CD4-positive, alpha-beta memory T cell (primary cell): ENCODE data around the gene GAS2. TPM values are rescaled to one million over a fixed set of nuclear protein-coding genes. Genes with fewer than 3 reads are reported as not detected.

Experiments
- CTCF ChIA-PET: fragments of 350-600 bp; sonication (Branson Sonifier 250); formaldehyde crosslinking; loops from one replicate; lab custom pipeline; 2021; ENCODE audit warnings: inconsistent platforms; ENCODE audit not compliant: partially characterized antibody; lab: Charles Lee
- POLR2A ChIA-PET: fragments of 350-600 bp; sonication (Branson Sonifier 250); formaldehyde crosslinking; loops from one replicate; lab custom pipeline; 2021; ENCODE audit not compliant: partially characterized antibody; lab: Charles Lee
- DNase-seq, 5 donors: peaks; one replicate each; pipeline versions ENCODE4 v3.0.0 to v3.0.0-alpha.2; 2020 to 2022; ENCODE audit warnings: mixed read lengths in 1 of 5
- H3K27ac ChIP-seq: one replicate; pipeline ENCODE4 v1.7.0; 2013; ENCODE audit warnings: low read depth, low read length
- H3K27me3 ChIP-seq: 2 replicates; pipeline ENCODE4 v1.7.0; 2013; ENCODE audit warnings: mild to moderate bottlenecking, low read length, moderate library complexity; ENCODE audit not compliant: insufficient read depth
- H3K36me3 ChIP-seq: 2 replicates; pipeline ENCODE4 v1.7.0; 2013; ENCODE audit warnings: mild to moderate bottlenecking, low read length, moderate library complexity; ENCODE audit not compliant: insufficient read depth
- H3K4me1 ChIP-seq: 2 replicates; pipeline ENCODE4 v1.7.0; 2013; ENCODE audit warnings: mild to moderate bottlenecking, low read length, moderate library complexity; ENCODE audit not compliant: insufficient read depth
- H3K4me3 ChIP-seq, 2 donors: one replicate each; pipeline ENCODE4 v1.7.0; 2013; ENCODE audit warnings: low read length in 2 of 2, mild to moderate bottlenecking in 1 of 2
- H3K9me3 ChIP-seq, 2 donors: one replicate each; pipeline ENCODE4 v1.7.0; 2013; ENCODE audit warnings: low read length in 2 of 2, control low read depth in 1 of 2; ENCODE audit not compliant: control insufficient read depth in 1 of 2
- H3K27ac Mint-ChIP-seq, 7 donors: one replicate each; pipeline ENCODE4 v1.8.0; 2020 to 2021; ENCODE audit warnings: mixed read lengths in 7 of 7, mild to moderate bottlenecking in 6 of 7, inconsistent platforms in 3 of 7, moderate library complexity in 3 of 7
- H3K27me3 Mint-ChIP-seq, 2 donors: one replicate each; pipeline ENCODE4 v1.8.0; 2020 to 2021; ENCODE audit warnings: mixed read lengths in 2 of 2
- H3K36me3 Mint-ChIP-seq, 2 donors: one replicate each; pipeline ENCODE4 v1.8.0; 2020 to 2021; ENCODE audit warnings: mixed read lengths in 2 of 2, inconsistent platforms in 1 of 2, mild to moderate bottlenecking in 1 of 2
- H3K4me1 Mint-ChIP-seq, 4 donors: one replicate each; pipeline ENCODE4 v1.8.0; 2020 to 2021; ENCODE audit warnings: mixed read lengths in 4 of 4, mild to moderate bottlenecking in 1 of 4
- H3K4me3 Mint-ChIP-seq, 8 donors: one replicate each; pipeline ENCODE4 v1.8.0; 2020 to 2021; ENCODE audit warnings: mixed read lengths in 8 of 8, mild to moderate bottlenecking in 7 of 8, moderate library complexity in 6 of 8, inconsistent platforms in 3 of 8
- H3K9me3 Mint-ChIP-seq, 8 donors: one replicate each; pipeline ENCODE4 v1.8.0; 2020 to 2021; ENCODE audit warnings: mixed read lengths in 8 of 8, mild to moderate bottlenecking in 5 of 8, inconsistent platforms in 3 of 8, moderate library complexity in 1 of 8
- intact Hi-C: fragments of 100-400 bp; cut with micrococcal nuclease; formaldehyde crosslinking; loops from one replicate; pipeline ENCODE4 v1.15.1; 2023
- polyA plus RNA-seq, 2 donors: library from polyadenylated mRNA; unstranded; fragments of 300-500 nt; fragmentation: Illumina TruSeq; gene quantifications; one replicate each; pipeline ENCODE4 v1.2.3, GENCODE V29; 2021
- total RNA-seq, 2 experiments: library from RNA; stranded (reverse); gene quantifications; one replicate each; pipeline ENCODE4 v1.2.3, GENCODE V29; 2021

The GAS2 gene
- total and polyA plus RNA-seq, 4 experiments from 2014 or later: 2.7 to 3.4 (median 3.1) TPM

DNA sequence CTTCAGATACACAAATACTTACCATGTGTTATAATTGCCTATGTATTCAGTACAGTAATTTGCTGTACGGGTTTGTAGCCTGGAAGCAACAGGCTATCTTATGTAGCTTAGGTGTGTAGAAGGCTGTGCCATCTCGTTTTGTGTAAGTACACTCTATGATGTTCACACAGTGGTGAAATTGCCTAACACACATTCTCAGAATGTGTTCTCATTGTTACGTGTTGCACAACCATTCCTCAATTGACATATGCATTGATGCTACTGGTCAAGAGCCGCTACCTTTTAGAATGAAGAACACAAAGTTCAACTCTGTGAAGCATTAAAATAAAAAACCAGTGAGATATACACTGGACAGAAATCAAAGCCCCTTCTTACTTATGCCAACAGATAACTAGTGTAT lies 136.4 kb downstream of the GAS2 start:
- Mint-ChIP-seq H3K4me1 (no peaks in the 10 kb centered on the region), H3K9me3 (no peaks in the 10 kb centered on the region), H3K27me3 (peaks cover 1 to 11% of the 10 kb centered on the region in 2 donors), H3K4me3 (no peak overlapping the region), H3K27ac (no peak overlapping the region), H3K36me3 (no peaks in the 10 kb centered on the region)
- Histone ChIP-seq H3K9me3 (no peaks in the 10 kb centered on the region), H3K4me1 (no peaks in the 10 kb centered on the region), H3K4me3 (no peak overlapping the region), H3K27me3 (no peaks in the 10 kb centered on the region), H3K36me3 (no peaks in the 10 kb centered on the region), H3K27ac (no peak overlapping the region)
- ChIA-PET POLR2A (no interaction called here), CTCF (no interaction called here)
- no peak for DNase-seq
- intact Hi-C loops: no loop called here

DNA sequence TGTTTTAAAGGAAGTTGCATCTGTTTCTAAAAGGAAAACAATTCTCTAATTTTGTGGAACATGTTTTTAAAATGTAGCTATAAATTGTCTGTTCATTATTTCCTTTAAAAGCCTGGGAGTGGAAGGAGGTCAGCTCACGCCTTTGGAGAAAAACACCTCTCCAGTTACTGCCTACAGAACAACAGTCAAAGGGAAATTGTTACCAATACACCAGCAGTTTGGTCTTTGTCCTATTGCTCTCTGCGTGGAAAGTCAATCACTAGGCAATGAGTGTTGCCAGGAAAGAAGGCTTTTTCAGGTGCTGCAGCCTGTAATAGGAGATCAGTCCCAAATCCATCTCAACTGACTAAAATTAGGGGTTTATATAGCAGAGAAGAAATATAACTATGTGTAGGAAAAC lies 141.0 kb downstream of the GAS2 start:
- Histone ChIP-seq H3K9me3 (no peaks in the 10 kb centered on the region), H3K4me1 (no peaks in the 10 kb centered on the region), H3K27ac (no peak overlapping the region), H3K4me3 (no peak overlapping the region), H3K36me3 (no peaks in the 10 kb centered on the region), H3K27me3 (no peaks in the 10 kb centered on the region)
- POLR2A ChIA-PET: no interaction called here
- CTCF ChIA-PET: no interaction called here
- H3K36me3 Mint-ChIP-seq: peaks cover 0 to 14% of the 10 kb centered on the region in 2 donors
- no peak for DNase-seq
- H3K4me3 Mint-ChIP-seq: no peak overlapping the region
- peaks cover 0 to 20% (median 6%) of the 10 kb centered on the region in 8 donors for H3K9me3 Mint-ChIP-seq
- H3K4me1 Mint-ChIP-seq: peaks cover 0 to 2% (median under 1%) of the 10 kb centered on the region in 4 donors
- H3K27ac Mint-ChIP-seq: no peak overlapping the region
- intact Hi-C loops: no loop called here
- peaks cover under 1 to 1% of the 10 kb centered on the region in 2 donors for H3K27me3 Mint-ChIP-seq

DNA sequence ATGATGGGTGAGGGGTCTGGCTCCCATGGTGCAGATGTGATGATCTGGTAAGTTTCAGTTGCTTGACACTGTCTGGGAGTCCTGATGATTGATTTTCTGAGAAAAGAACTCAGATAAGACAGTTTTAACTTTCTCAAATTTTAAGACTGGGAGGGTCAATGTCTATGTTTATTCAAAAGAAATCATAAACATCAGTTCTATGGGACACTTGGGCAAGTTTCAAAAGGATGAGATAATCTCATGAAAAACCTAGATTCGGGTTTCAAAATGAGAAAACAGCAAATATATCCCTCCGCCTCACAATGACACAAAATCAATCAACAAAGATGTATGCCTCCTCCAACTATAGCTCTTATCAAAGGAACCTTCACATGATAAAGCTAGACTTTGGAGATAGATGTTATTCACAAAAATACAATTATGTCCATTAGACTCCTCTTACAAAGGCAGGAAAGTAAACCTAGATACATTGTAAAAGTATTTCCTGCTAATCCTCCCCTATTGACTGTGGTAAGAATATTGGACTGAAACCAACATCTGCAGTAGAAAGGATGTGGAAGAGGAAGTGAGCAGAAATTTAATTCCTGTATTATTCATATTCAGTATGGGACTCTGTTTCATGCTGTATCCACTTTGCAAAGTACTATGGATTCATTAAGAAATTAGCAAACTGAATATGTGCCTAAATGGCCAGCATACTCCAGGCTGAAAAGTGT lies 141.6 kb downstream of the GAS2 start:
- H3K27me3 ChIP-seq: no peaks in the 10 kb centered on the region
- Mint-ChIP-seq H3K9me3 (peaks cover 0 to 20% (median 6%) of the 10 kb centered on the region in 8 donors), H3K36me3 (peaks cover 0 to 14% of the 10 kb centered on the region in 2 donors), H3K4me3 (no peak overlapping the region), H3K27ac (no peak overlapping the region), H3K4me1 (peaks cover 0 to 2% (median under 1%) of the 10 kb centered on the region in 4 donors), H3K27me3 (peaks cover 0 to 1% of the 10 kb centered on the region in 2 donors)
- intact Hi-C loops: no loop called here
- ChIA-PET CTCF (interaction anchor here (0.9 to 1.4 kb wide), 2 partner anchors 21 to 22 kb away, joined by 3 to 5 read pairs; partner anchors contain the start of gene SVIP), POLR2A (no interaction called here)
- H3K4me1 ChIP-seq: no peaks in the 10 kb centered on the region
- H3K9me3 ChIP-seq: no peaks in the 10 kb centered on the region
- DNase-seq: no peak
- H3K4me3 ChIP-seq: no peak overlapping the region
- H3K27ac ChIP-seq: no peak overlapping the region
- no peaks in the 10 kb centered on the region for H3K36me3 ChIP-seq

DNA sequence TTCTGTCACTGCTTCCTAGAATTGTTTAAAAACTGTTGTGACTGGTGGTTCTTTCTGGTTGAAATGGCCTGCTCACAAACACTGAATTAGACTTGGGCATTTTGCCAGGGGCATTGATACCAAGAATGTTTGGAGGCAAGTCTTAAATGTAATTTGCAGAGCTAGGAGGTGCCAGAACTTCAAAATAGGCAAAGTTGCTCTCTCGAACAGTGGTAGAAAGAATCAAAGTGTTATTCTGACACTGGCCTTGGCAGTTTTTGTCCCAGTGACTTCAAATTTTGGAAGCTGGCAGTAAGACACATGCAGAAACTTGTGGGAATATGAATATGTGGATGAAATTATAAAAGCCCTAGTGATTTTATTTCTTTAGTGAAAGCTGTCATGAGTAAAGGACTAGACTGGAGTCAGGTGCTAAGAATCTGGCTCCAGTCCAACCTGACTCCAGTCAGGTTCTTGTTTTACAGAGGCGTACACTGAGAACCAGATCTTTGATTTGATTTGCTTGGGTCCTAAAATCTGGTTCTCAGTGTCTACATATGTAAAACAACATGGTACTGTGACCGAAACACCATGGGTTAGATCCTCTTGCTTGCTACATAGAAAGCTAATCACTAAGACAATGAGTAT lies 142.3 kb downstream of the GAS2 start:
- ChIA-PET CTCF (interaction anchor here (0.9 to 1.4 kb wide), 2 partner anchors 21 kb away, joined by 3 to 5 read pairs; partner anchors contain the start of gene SVIP), POLR2A (no interaction called here)
- no peak overlapping the region for H3K4me3 ChIP-seq
- no peak overlapping the region for H3K27ac Mint-ChIP-seq
- no peak overlapping the region for H3K27ac ChIP-seq
- intact Hi-C loops: no loop called here
- peaks cover 0 to 1% of the 10 kb centered on the region in 2 donors for H3K27me3 Mint-ChIP-seq
- H3K9me3 Mint-ChIP-seq: peaks cover 0 to 20% (median 6%) of the 10 kb centered on the region in 8 donors
- no peaks in the 10 kb centered on the region for H3K9me3 ChIP-seq
- no peak for DNase-seq
- H3K4me3 Mint-ChIP-seq: no peak overlapping the region
- H3K4me1 ChIP-seq: no peaks in the 10 kb centered on the region
- H3K27me3 ChIP-seq: no peaks in the 10 kb centered on the region
- H3K36me3 Mint-ChIP-seq: peaks cover 0 to 14% of the 10 kb centered on the region in 2 donors
- peaks cover 0 to 2% (median under 1%) of the 10 kb centered on the region in 4 donors for H3K4me1 Mint-ChIP-seq
- H3K36me3 ChIP-seq: no peaks in the 10 kb centered on the region

DNA sequence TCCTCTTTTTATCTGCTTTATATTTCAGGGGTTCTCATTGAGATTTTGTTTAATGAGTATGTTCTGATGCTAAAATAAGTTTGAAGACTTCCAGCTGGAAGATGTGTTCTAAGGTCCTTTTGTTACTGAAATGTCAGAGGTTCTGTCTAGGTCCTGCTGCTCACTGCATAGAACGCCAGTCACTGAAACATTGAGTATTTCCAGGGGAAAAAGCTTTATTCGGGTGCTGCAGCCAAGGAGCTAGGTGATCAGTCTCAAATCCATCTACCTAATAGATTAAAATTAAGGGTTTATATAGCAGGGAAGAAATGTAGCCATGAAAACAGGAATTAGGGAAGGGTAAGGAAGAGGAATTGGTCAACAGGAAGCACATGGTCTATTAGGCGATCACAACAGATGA lies 143.5 kb downstream of the GAS2 start:
- H3K36me3 Mint-ChIP-seq: peaks cover 0 to 14% of the 10 kb centered on the region in 2 donors
- H3K36me3 ChIP-seq: no peaks in the 10 kb centered on the region
- H3K4me3 ChIP-seq: no peak overlapping the region
- H3K27me3 ChIP-seq: no peaks in the 10 kb centered on the region
- ChIA-PET POLR2A (no interaction called here), CTCF (no interaction called here)
- intact Hi-C loops: no loop called here
- H3K4me1 Mint-ChIP-seq: peaks cover 0 to 2% (median under 1%) of the 10 kb centered on the region in 4 donors
- no peaks in the 10 kb centered on the region for H3K9me3 ChIP-seq
- no peak for DNase-seq
- no peak overlapping the region for H3K27ac Mint-ChIP-seq
- H3K9me3 Mint-ChIP-seq: peaks cover 0 to 20% (median 6%) of the 10 kb centered on the region in 8 donors
- H3K4me3 Mint-ChIP-seq: no peak overlapping the region
- no peaks in the 10 kb centered on the region for H3K4me1 ChIP-seq
- H3K27me3 Mint-ChIP-seq: peaks cover 0 to 1% of the 10 kb centered on the region in 2 donors
- no peak overlapping the region for H3K27ac ChIP-seq

DNA sequence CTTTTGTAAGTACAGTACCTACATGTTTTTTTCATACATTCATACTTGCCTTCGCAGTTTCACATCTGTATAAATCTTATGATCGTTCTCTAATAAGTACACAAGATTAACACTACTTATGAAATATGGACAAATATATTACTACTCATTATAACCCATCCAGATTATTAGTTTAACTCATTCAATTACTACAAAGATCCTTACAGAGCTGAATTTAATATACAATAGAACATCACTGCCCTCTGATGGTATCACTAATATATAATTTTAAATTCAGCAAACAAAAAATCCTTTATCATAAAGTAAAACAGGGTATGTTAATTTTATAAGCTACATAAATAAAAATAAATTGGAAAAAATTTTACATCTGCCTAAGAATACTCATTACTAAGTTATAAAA lies 155.8 kb downstream of the GAS2 start:
- H3K9me3 ChIP-seq: no peaks in the 10 kb centered on the region
- intact Hi-C loops: no loop called here
- no peaks in the 10 kb centered on the region for H3K27me3 Mint-ChIP-seq
- H3K4me3 ChIP-seq: no peak overlapping the region
- H3K4me1 ChIP-seq: no peaks in the 10 kb centered on the region
- H3K36me3 Mint-ChIP-seq: peaks cover 71 to 73% of the 10 kb centered on the region in 2 donors
- peaks cover 0 to 5% (median 0%) of the 10 kb centered on the region in 8 donors for H3K9me3 Mint-ChIP-seq
- H3K36me3 ChIP-seq: peaks cover 35% of the 10 kb centered on the region
- POLR2A ChIA-PET: no interaction called here
- CTCF ChIA-PET: no interaction called here
- no peak overlapping the region for H3K4me3 Mint-ChIP-seq
- DNase-seq: no peak
- no peaks in the 10 kb centered on the region for H3K27me3 ChIP-seq
- peaks cover 0 to 5% (median under 1%) of the 10 kb centered on the region in 4 donors for H3K4me1 Mint-ChIP-seq
- H3K27ac Mint-ChIP-seq: no peak overlapping the region
- no peak overlapping the region for H3K27ac ChIP-seq

DNA sequence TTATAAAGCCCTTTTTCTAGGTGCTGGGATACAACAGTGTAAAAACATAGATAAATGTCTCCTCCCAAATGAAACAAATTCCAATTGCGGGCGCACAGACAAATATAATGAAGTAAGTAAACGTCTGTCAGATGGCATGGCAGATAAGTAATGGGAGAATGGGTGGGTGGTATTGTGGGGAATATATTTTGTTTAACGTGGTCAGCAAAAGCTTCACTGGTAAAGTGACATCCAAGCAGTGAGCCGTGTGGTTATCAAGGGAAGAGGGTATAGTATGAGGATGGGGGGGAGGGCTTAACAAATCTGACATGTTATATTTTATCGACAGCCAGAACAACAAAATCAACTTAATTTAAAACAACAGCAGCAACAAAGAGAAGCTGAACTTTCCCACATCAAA lies 162.0 kb downstream of the GAS2 start:
- Histone ChIP-seq H3K27me3 (no peaks in the 10 kb centered on the region), H3K9me3 (no peaks in the 10 kb centered on the region), H3K4me3 (peak overlapping the region in 1 of 2 donors; percentile 33), H3K36me3 (peaks cover 21% of the 10 kb centered on the region), H3K27ac (no peak overlapping the region), H3K4me1 (peaks cover 19% of the 10 kb centered on the region)
- Mint-ChIP-seq H3K27me3 (no peaks in the 10 kb centered on the region), H3K27ac (peak overlapping the region in 5 of 7 donors; percentile 23 to 95 (median 83)), H3K4me3 (peak overlapping the region; percentile 93 to 99 (median 95)), H3K36me3 (peaks cover 20 to 37% of the 10 kb centered on the region in 2 donors), H3K9me3 (no peaks in the 10 kb centered on the region), H3K4me1 (peaks cover 10 to 22% (median 12%) of the 10 kb centered on the region in 4 donors)
- CTCF ChIA-PET: interaction anchor here (0.7 to 2.4 kb wide), 7 partner anchors 9 to 205 kb away, joined by 3 to 16 read pairs (median 9); partner anchors contain the start of gene FANCF
- DNase-seq: no peak
- intact Hi-C loops: no loop called here
- POLR2A ChIA-PET: interaction anchor here (1.4 to 2.2 kb wide), 2 partner anchors 48 to 203 kb away, joined by 5 to 35 read pairs; partner anchors contain the start of gene FANCF
